ENCODE data around the gene PGM3. TPM values are rescaled to one million over a fixed set of nuclear protein-coding genes. Genes with fewer than 3 reads are reported as not detected.

Gene PGM3, protein sequence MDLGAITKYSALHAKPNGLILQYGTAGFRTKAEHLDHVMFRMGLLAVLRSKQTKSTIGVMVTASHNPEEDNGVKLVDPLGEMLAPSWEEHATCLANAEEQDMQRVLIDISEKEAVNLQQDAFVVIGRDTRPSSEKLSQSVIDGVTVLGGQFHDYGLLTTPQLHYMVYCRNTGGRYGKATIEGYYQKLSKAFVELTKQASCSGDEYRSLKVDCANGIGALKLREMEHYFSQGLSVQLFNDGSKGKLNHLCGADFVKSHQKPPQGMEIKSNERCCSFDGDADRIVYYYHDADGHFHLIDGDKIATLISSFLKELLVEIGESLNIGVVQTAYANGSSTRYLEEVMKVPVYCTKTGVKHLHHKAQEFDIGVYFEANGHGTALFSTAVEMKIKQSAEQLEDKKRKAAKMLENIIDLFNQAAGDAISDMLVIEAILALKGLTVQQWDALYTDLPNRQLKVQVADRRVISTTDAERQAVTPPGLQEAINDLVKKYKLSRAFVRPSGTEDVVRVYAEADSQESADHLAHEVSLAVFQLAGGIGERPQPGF
- total RNA-seq = 89.0 and 97.0 TPM in 2 replicates

DNA sequence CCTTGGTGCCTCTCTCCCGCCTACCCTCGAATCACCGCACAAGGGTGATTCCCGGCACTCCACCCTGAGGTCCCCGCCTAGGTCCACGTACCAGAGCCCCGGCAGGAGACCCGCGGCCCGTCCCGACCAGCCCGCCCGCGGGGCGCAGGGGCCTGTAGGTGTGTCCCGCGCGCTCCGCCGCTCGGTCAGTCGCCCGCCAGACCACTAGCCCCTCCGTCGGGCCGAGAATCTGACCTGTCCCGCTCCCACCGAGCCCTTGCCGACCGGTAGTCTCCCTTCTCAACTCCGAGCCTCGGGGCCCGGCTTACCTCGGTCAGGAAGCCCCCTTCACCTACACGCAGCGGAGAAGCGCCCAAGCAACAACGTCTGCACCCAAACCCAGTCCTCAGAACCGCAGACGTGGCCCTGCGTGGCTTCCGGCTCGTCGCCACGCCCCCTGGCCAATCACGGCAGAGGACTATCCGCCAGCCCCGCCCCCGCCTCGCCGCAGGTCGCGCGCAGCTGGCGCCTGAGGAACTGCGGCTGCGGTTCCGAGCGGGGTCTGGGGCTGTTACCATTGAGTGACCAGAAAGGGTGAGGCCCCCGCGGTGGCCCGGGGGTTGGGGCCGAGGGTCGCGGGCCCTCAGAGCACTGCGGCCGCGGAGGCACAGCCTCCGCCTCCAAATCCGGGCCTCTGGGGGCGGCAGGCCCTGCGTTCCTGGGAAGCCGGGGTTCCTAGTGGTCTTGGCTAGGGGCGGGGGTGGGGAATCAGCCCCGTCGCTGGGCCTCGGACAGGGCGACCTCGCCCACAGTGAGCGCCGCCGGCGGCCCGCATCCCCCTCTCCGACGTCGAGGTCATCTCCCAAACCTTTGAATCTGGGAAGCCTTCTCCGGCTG lies at the start of gene PGM3, which contains the start of gene RWDD2A:
Gene PGM3, minus strand, starts transcription at position 395 of the 876 bp plus-strand sequence. CDS start 2,253 bp downstream, outside the sequence.
Gene RWDD2A, plus strand, starts transcription at position 487 of the 876 bp plus-strand sequence. CDS start 1,095 bp downstream, outside the sequence.

Other genes with a start within 250 kb of the PGM3 start
- gene UBE3D, start 127.4 kb downstream of the PGM3 start, total RNA-seq = 7.0 and 7.4 TPM in 2 replicates
- 26.8 and 29.8 TPM in 2 replicates for gene DOP1A, start 125.6 kb downstream of the PGM3 start, total RNA-seq
- 3.3 and 3.9 TPM in 2 replicates for gene RWDD2A, start 92 bp upstream of the PGM3 start, total RNA-seq
- gene ME1, start 237.8 kb upstream of the PGM3 start, total RNA-seq = 26.0 and 36.7 TPM in 2 replicates